ENCODE measurements around the gene CASZ1. TPM values are rescaled to one million over a fixed set of nuclear protein-coding genes. Genes with fewer than 3 reads are reported as not detected.
A peak's percentile ranks its signal among the peaks of the same experiment; 100 is the strongest.

CASZ1 gene
- polyA plus RNA-seq, 2 of the 4 experiments (the other 2 are of a cell fraction), result 0.52 to 1.2 TPM

- ATAC-seq (no peak; a peak in 1 of 6 replicates), DNase-seq (ENCODE audit: low read depth in 1 of 2, low spot score in 1 of 2) (no peak), FAIRE-seq (no peak)
- Histone ChIP-seq H3K4me3 (no peak overlapping the region), H3K4me2 (no peak overlapping the region), H3K4me1 (peaks cover 5% of the 10 kb centered on the region; the same call in 1 of the 3 replicates), H3K9me3 (no peaks in the 10 kb centered on the region), H3K27ac (no peak overlapping the region)
- CTCF ChIA-PET, result interaction anchor here (0.8 to 2.6 kb wide), 7 partner anchors 9 to 177 kb away, joined by 3 to 12 read pairs (median 4); no protein-coding TSS in a partner anchor
- POLR2A ChIA-PET, result no interaction called here
- no peak for TF ChIP-seq CBX8 (IDR thresholded peaks at IDR 0.05)
- TF ChIP-seq CTCF (IDR thresholded peaks at IDR 0.05), result no peak
- TF ChIP-seq RARB (CRISPR knock-in tag; IDR thresholded peaks at IDR 0.05), result no peak
- 86% methylated on average over 1 of the region's 1 CpG for WGBS (ENCODE audit: missing lambda C conversion rate)
Observed at GRCh38 chr1:10691740-10692125, 104.7 kb downstream of the CASZ1 start.

GRCh38 chr1:10691075-10691739, 105.2 kb downstream of the CASZ1 start:
- no peak overlapping the region for H3K4me2 ChIP-seq
- POLR2A ChIA-PET, result no interaction called here
- no peak for TF ChIP-seq FOSL2 (IDR thresholded peaks at IDR 0.05)
- TF ChIP-seq FOSL2 (CRISPR knock-in tag; IDR thresholded peaks at IDR 0.05), result no peak
- peak; percentile 69 for TF ChIP-seq MAFK (IDR thresholded peaks at IDR 0.05; ENCODE audit: partially characterized antibody)
- H3K27ac ChIP-seq, result no peak overlapping the region
- H3K9me3 ChIP-seq, result no peaks in the 10 kb centered on the region
- 93% methylated on average over 5 of the region's 17 CpGs for WGBS (ENCODE audit: missing lambda C conversion rate)
- no peak for ATAC-seq
- H3K4me3 ChIP-seq, result no peak overlapping the region
- CTCF ChIA-PET, result interaction anchor here (0.6 to 2.6 kb wide), 7 partner anchors 9 to 184 kb away, joined by 3 to 12 read pairs (median 4); no protein-coding TSS in a partner anchor
- FAIRE-seq, result no peak
- H3K4me1 ChIP-seq, result peaks cover 10% of the 10 kb centered on the region; the same call in 2 of the 3 replicates
- no peak for DNase-seq (ENCODE audit: low read depth in 1 of 2, low spot score in 1 of 2)

GRCh38 chr1:10690484-10690883, 106.0 kb downstream of the CASZ1 start:
- no peak for ATAC-seq
- CTCF ChIA-PET, result interaction anchor here (0.6 to 1.2 kb wide), 5 partner anchors 15 to 183 kb away, joined by 3 to 4 read pairs (median 3); no protein-coding TSS in a partner anchor
- FAIRE-seq, result no peak

More at GRCh38 chr1:10690484-10690883, 106.0 kb downstream of the CASZ1 start:
- no peak for DNase-seq (ENCODE audit: low read depth in 1 of 2, low spot score in 1 of 2)
- Histone ChIP-seq H3K4me3 (no peak overlapping the region), H3K4me1 (peaks cover 12% of the 10 kb centered on the region; the same call in 2 of the 3 replicates), H3K27ac (no peak overlapping the region), H3K9me3 (no peaks in the 10 kb centered on the region), H3K4me2 (no peak overlapping the region)
- POLR2A ChIA-PET, result no interaction called here
- WGBS (ENCODE audit: missing lambda C conversion rate), result 96% methylated on average over 7 of the region's 17 CpGs
- TF ChIP-seq REST (IDR thresholded peaks at IDR 0.05) (no peak), E2F6 (IDR thresholded peaks at IDR 0.05; ENCODE audit: borderline replicate concordance, low read depth) (no peak), EHMT2 (IDR thresholded peaks at IDR 0.05; ENCODE audit: low read depth) (no peak), TP53 (CRISPR knock-in tag; IDR thresholded peaks at IDR 0.05) (no peak), ELK1 (IDR thresholded peaks at IDR 0.05; ENCODE audit: low read depth, low read length) (no peak), PBX3 (IDR thresholded peaks at IDR 0.05) (no peak), MYC (IDR thresholded peaks at IDR 0.05; ENCODE audit: borderline replicate concordance, low read length) (no peak), HOXB5 (CRISPR knock-in tag; IDR thresholded peaks at IDR 0.05) (no peak), BHLHE40 (IDR thresholded peaks at IDR 0.05; ENCODE audit: low read depth, low read length) (no peak), CEBPB (IDR thresholded peaks at IDR 0.05) (no peak), RAD21 (conservative IDR thresholded peaks at IDR 0.05 in 1 of 2, IDR thresholded peaks at IDR 0.05 in 1 of 2) (no peak), TFCP2L1 (CRISPR knock-in tag; IDR thresholded peaks at IDR 0.05) (no peak), ESRRA (IDR thresholded peaks at IDR 0.05; ENCODE audit: borderline replicate concordance, low read length) (no peak)
